ENCODE data around the gene GALNT17. TPM values are rescaled to one million over a fixed set of nuclear protein-coding genes. Genes with fewer than 3 reads are reported as not detected.
"Not testable (repeated sequence)": the region's sequence is repeated elsewhere in the genome, so short reads cannot be mapped to it uniquely, and the experiment has no call there.

The GALNT17 gene
- total and polyA plus RNA-seq, 4 donors: 1.3 to 22.4 (median 4.0) TPM

DNA sequence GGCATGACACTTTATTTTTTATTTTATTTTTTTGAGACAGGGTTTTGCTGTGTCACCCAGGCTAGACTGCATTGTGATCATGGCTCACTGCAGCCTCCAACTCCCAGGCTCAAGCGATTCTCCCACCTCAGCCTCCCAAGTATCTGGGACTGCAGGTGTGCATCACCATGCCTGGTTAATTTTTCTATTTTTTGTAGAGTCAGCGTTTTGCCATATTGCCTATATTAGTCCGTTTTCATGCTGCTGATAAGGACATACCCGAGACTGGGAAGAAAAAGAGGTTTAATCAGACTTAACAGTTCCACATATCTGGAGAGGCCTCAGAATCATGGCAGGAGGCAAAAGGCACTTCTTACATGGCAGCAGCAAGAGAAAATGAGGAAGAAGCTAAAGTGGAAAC is 77.5 kb downstream of the GALNT17 start:
- intact Hi-C loops (cut with DNase I); H3K27ac ChIP-seq (ENCODE audit: low read depth in 1 of 2, low read length in 2 of 2); H3K4me3 ChIP-seq (ENCODE audit: low read length in 2 of 2); H3K9me3 ChIP-seq (ENCODE audit: control insufficient read depth, low read length); H3K27me3 ChIP-seq (ENCODE audit: control insufficient read depth in 1 of 2, insufficient read depth in 2 of 2, low read length in 1 of 2); H3K4me1 ChIP-seq (ENCODE audit: control insufficient read depth in 1 of 2, insufficient read depth in 2 of 2, low read length in 2 of 2); ATAC-seq (ENCODE audit: low FRiP score); H3K36me3 ChIP-seq (ENCODE audit: control insufficient read depth in 1 of 2, insufficient read depth in 2 of 2, low read length in 1 of 2); DNase-seq: not testable (repeated sequence)
- 86% methylated on average over 4 of the region's 4 CpGs for WGBS, 2 donors

DNA sequence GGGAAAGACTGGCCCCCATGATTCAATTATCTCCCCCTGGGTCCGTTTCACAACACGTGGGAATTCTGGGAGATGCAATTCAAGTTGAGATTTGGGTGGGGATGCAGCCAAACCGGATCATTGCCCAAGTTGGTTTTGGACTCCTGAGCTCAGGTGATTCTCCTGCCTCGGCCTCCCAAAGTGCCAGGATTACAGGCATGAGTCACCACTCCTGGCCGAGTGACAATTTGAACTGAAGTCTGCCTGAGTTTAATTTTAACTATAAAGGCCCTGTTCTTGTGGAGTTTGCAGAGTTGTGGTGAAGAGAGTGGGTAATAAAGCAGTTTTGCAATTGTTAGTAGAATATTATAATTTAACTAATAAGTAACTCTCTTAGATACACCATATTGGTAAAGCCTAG is 78.3 kb downstream of the GALNT17 start:
- intact Hi-C loops (cut with DNase I): no loop called here
- Histone ChIP-seq H3K9me3 (ENCODE audit: control insufficient read depth, low read length) (no peaks in the 10 kb centered on the region), H3K4me3 (ENCODE audit: low read length in 2 of 2) (no peak overlapping the region), H3K36me3 (ENCODE audit: control insufficient read depth in 1 of 2, insufficient read depth in 2 of 2, low read length in 1 of 2) (no peaks in the 10 kb centered on the region), H3K27me3 (ENCODE audit: control insufficient read depth in 1 of 2, insufficient read depth in 2 of 2, low read length in 1 of 2) (no peaks in the 10 kb centered on the region), H3K4me1 (ENCODE audit: control insufficient read depth in 1 of 2, insufficient read depth in 2 of 2, low read length in 2 of 2) (no peaks in the 10 kb centered on the region), H3K27ac (ENCODE audit: low read depth in 1 of 2, low read length in 2 of 2) (no peak overlapping the region)
- ATAC-seq (ENCODE audit: low FRiP score): no peak
- no peak for DNase-seq
- WGBS, 2 donors: 33 to 43% methylated on average over 5 of the region's 5 CpGs

DNA sequence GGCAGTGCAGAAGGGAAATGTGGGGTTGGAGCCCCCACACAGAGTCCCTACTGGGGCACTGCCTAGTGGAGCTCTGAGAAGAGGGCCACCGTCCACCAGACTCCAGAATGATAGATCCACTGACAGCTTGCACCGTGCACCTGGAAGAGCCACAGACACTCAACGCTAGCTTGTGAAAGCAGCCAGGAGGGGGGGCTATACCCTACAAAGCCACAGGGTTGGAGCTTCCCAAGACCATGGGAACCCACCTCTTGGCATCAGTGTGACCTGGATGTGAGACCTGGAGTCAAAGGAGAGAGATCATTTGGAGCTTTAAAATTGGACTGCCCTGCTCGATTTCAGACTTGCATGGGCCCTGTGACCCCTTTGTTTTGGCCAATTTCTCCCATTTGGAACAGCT is 80.5 kb downstream of the GALNT17 start:
- H3K4me3 ChIP-seq (ENCODE audit: low read length in 2 of 2); H3K27me3 ChIP-seq (ENCODE audit: control insufficient read depth in 1 of 2, insufficient read depth in 2 of 2, low read length in 1 of 2); H3K27ac ChIP-seq (ENCODE audit: low read depth in 1 of 2, low read length in 2 of 2); H3K36me3 ChIP-seq (ENCODE audit: control insufficient read depth in 1 of 2, insufficient read depth in 2 of 2, low read length in 1 of 2); DNase-seq; intact Hi-C loops (cut with DNase I); H3K9me3 ChIP-seq (ENCODE audit: control insufficient read depth, low read length); ATAC-seq (ENCODE audit: low FRiP score); H3K4me1 ChIP-seq (ENCODE audit: control insufficient read depth in 1 of 2, insufficient read depth in 2 of 2, low read length in 2 of 2): not testable (repeated sequence)
- 94 to 96% methylated on average over 4 of the region's 4 CpGs for WGBS, 2 donors

DNA sequence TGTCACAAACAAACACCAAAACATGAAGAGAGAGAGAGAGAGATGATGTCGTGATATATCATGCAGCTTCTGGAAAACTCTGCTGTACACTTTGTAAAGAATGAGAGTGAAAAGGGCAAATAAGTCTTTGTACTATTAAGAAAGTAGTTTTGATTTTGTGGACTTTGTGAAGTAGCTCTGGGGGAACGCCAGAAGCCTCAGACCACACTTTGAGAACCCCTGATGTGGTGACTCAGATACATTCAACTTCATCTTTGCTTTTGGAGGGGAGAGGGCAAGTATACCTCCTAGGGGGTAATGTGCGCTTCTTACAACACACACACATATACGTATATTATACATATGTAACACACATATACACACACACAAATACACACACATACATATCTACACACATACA is 84.3 kb downstream of the GALNT17 start:
- 91 to 94% methylated on average over 4 of the region's 4 CpGs for whole genome bisulfite sequencing, 2 donors
- Histone ChIP-seq H3K4me3 (ENCODE audit: low read length in 2 of 2) (no peak overlapping the region), H3K9me3 (ENCODE audit: control insufficient read depth, low read length) (no peaks in the 10 kb centered on the region), H3K27me3 (ENCODE audit: control insufficient read depth in 1 of 2, insufficient read depth in 2 of 2, low read length in 1 of 2) (no peaks in the 10 kb centered on the region), H3K4me1 (ENCODE audit: control insufficient read depth in 1 of 2, insufficient read depth in 2 of 2, low read length in 2 of 2) (peaks cover 0 to 4% of the 10 kb centered on the region in 2 donors), H3K27ac (ENCODE audit: low read depth in 1 of 2, low read length in 2 of 2) (no peak overlapping the region), H3K36me3 (ENCODE audit: control insufficient read depth in 1 of 2, insufficient read depth in 2 of 2, low read length in 1 of 2) (no peaks in the 10 kb centered on the region)
- no peak for ATAC-seq (ENCODE audit: low FRiP score)
- intact Hi-C loops (cut with DNase I): no loop called here
- no peak for DNase-seq

DNA sequence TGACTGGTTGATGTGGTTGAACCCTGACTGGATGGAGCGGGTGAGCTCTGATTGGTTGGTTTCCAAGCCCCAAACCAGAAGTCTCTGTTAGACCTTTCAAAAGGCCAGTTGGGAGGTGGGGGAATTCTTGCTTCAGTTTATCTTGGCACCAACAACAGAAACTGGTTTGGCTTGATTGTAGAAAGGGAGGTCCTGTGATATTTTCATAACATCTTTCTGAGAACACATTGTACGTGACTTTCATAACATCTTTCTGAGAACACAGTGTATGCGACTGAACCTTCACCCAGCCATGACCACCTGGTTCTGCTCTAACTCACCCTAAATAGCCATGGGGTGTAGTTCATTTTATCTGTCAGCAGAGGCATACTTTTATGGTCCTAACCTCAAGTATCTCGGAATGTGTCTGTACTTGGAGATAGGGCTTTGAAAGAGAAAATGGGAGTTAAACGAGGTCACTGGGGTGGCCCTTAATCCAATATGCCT is 88.3 kb downstream of the GALNT17 start:
- DNase-seq (no peak), ATAC-seq (ENCODE audit: low FRiP score) (peak; percentile 72)
- no peaks in the 10 kb centered on the region for H3K36me3 ChIP-seq (ENCODE audit: control insufficient read depth in 1 of 2, insufficient read depth in 2 of 2, low read length in 1 of 2)
- no peaks in the 10 kb centered on the region for H3K27me3 ChIP-seq (ENCODE audit: control insufficient read depth in 1 of 2, insufficient read depth in 2 of 2, low read length in 1 of 2)
- H3K4me1 ChIP-seq (ENCODE audit: control insufficient read depth in 1 of 2, insufficient read depth in 2 of 2, low read length in 2 of 2): peaks cover 0 to 4% of the 10 kb centered on the region in 2 donors
- intact Hi-C loops (cut with DNase I): loop anchor here in 1 of 2 donors (10.0 kb wide), 1 partner anchor 365 kb away; no protein-coding TSS in a partner anchor
- H3K9me3 ChIP-seq (ENCODE audit: control insufficient read depth, low read length): no peaks in the 10 kb centered on the region
- H3K4me3 ChIP-seq (ENCODE audit: low read length in 2 of 2): no peak overlapping the region
- 44 to 49% methylated on average over 5 of the region's 5 CpGs for whole genome bisulfite sequencing, 2 donors
- H3K27ac ChIP-seq (ENCODE audit: low read depth in 1 of 2, low read length in 2 of 2): no peak overlapping the region

DNA sequence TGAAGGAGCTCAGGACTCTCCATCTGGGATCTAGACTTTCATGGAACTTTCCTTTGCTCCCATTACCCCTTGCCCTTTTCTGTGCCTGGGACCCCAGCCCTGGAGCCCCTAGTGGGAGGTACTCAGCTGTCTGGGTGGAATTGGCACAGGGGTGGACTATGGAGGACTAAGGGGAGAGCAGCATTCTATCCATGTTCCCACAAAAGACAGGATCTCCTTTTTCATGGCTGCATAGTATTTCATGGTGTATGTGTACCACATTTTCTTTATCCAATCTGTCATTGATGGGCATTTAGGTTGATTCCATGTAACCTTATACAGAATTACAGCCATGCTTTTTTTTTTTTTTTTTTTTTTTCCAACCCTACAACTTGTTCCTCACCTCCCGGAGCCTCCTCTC is 89.1 kb downstream of the GALNT17 start:
- H3K36me3 ChIP-seq (ENCODE audit: control insufficient read depth in 1 of 2, insufficient read depth in 2 of 2, low read length in 1 of 2): no peaks in the 10 kb centered on the region
- WGBS, 2 donors: 98 to 100% methylated on average over 1 of the region's 1 CpG
- peaks cover 0 to 4% of the 10 kb centered on the region in 2 donors for H3K4me1 ChIP-seq (ENCODE audit: control insufficient read depth in 1 of 2, insufficient read depth in 2 of 2, low read length in 2 of 2)
- H3K9me3 ChIP-seq (ENCODE audit: control insufficient read depth, low read length): no peaks in the 10 kb centered on the region
- intact Hi-C loops (cut with DNase I): loop anchor here in 1 of 2 donors (10.0 kb wide), 1 partner anchor 366 kb away; no protein-coding TSS in a partner anchor
- peak overlapping the region in 1 of 2 donors; percentile 64 for H3K27ac ChIP-seq (ENCODE audit: low read depth in 1 of 2, low read length in 2 of 2)
- no peaks in the 10 kb centered on the region for H3K27me3 ChIP-seq (ENCODE audit: control insufficient read depth in 1 of 2, insufficient read depth in 2 of 2, low read length in 1 of 2)
- DNase-seq (no peak), ATAC-seq (ENCODE audit: low FRiP score) (no peak)
- H3K4me3 ChIP-seq (ENCODE audit: low read length in 2 of 2): no peak overlapping the region

DNA sequence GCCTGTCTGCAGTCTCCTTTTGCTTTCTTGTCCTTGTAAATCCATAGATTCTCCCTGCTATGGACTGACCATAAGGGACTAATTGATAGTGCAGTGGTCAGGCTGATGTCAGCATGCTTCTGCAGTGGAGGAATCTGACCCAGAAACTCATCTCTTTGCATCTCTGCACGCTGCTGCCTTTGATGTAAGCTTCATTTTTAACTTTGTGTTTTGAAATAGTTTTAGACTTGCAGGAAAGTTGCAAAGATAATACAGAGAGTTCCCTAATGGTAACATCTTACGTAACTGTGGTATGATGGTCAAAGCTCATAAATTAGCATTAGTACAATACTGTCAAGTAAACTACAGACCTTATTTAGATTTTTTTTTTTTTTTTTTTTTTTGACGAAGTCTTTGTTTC is 89.6 kb downstream of the GALNT17 start:
- 56 to 71% methylated on average over 2 to 3 of the region's 3 CpGs for WGBS, 2 donors
- H3K4me3 ChIP-seq (ENCODE audit: low read length in 2 of 2): no peak overlapping the region
- H3K4me1 ChIP-seq (ENCODE audit: control insufficient read depth in 1 of 2, insufficient read depth in 2 of 2, low read length in 2 of 2): peaks cover 0 to 4% of the 10 kb centered on the region in 2 donors
- H3K27me3 ChIP-seq (ENCODE audit: control insufficient read depth in 1 of 2, insufficient read depth in 2 of 2, low read length in 1 of 2): no peaks in the 10 kb centered on the region
- no peak for DNase-seq
- H3K36me3 ChIP-seq (ENCODE audit: control insufficient read depth in 1 of 2, insufficient read depth in 2 of 2, low read length in 1 of 2): no peaks in the 10 kb centered on the region
- peak overlapping the region in 1 of 2 donors; percentile 17 for H3K27ac ChIP-seq (ENCODE audit: low read depth in 1 of 2, low read length in 2 of 2)
- no peak for ATAC-seq (ENCODE audit: low FRiP score)
- H3K9me3 ChIP-seq (ENCODE audit: control insufficient read depth, low read length): no peaks in the 10 kb centered on the region
- intact Hi-C loops (cut with DNase I): loop anchor here in 1 of 2 donors (10.0 kb wide), 1 partner anchor 367 kb away; no protein-coding TSS in a partner anchor

DNA sequence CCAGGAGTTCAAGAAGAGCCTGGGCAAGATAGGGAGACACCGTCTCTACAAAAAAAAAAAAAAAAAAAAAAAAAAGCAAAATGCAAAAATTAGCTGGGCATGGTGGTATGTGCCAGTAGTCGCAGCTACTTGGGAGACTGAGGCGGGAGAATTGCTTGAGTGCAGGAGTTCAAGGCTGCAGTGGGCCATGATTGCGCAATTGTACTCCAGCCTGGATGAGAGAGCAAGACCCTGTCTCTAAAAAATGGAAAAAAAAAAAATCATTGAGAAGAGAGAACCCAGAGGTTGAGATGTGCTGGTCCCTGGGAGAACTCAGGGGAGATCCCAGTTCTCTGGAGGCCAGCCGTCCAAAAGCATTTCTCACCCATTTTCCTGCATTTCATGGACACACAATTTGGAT is 95.2 kb downstream of the GALNT17 start:
- H3K4me3 ChIP-seq (ENCODE audit: low read length in 2 of 2): no peak overlapping the region
- 90 to 99% methylated on average over 5 of the region's 5 CpGs for WGBS, 2 donors
- no peaks in the 10 kb centered on the region for H3K4me1 ChIP-seq (ENCODE audit: control insufficient read depth in 1 of 2, insufficient read depth in 2 of 2, low read length in 2 of 2)
- no peak overlapping the region for H3K27ac ChIP-seq (ENCODE audit: low read depth in 1 of 2, low read length in 2 of 2)
- intact Hi-C loops (cut with DNase I): loop anchor here in 1 of 2 donors (10.0 kb wide), 1 partner anchor 372 kb away; no protein-coding TSS in a partner anchor
- no peaks in the 10 kb centered on the region for H3K36me3 ChIP-seq (ENCODE audit: control insufficient read depth in 1 of 2, insufficient read depth in 2 of 2, low read length in 1 of 2)
- H3K27me3 ChIP-seq (ENCODE audit: control insufficient read depth in 1 of 2, insufficient read depth in 2 of 2, low read length in 1 of 2): no peaks in the 10 kb centered on the region
- DNase-seq (no peak), ATAC-seq (ENCODE audit: low FRiP score) (no peak)
- no peaks in the 10 kb centered on the region for H3K9me3 ChIP-seq (ENCODE audit: control insufficient read depth, low read length)

DNA sequence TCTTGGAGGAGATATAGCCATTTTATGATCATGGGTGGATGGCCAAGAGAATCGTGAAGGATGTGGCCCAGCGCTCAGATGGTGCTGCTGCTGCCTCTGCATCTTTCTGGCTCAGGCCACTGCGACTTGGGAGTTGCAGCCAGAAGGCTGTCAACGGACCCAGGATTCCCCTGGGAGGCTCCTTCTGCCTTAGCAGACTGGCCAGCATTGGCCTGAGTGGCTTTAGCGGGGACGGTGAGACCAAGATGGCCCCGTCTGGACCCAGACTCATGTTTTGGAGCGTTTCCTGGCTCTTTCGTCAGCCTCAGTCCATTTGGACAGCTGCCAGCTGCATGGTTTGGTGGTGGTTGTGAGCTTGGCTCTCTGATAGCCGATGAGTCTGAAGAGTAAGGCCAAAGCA is 97.2 kb downstream of the GALNT17 start:
- Histone ChIP-seq H3K27ac (ENCODE audit: low read depth in 1 of 2, low read length in 2 of 2) (no peak overlapping the region), H3K27me3 (ENCODE audit: control insufficient read depth in 1 of 2, insufficient read depth in 2 of 2, low read length in 1 of 2) (no peaks in the 10 kb centered on the region), H3K4me3 (ENCODE audit: low read length in 2 of 2) (no peak overlapping the region), H3K36me3 (ENCODE audit: control insufficient read depth in 1 of 2, insufficient read depth in 2 of 2, low read length in 1 of 2) (no peaks in the 10 kb centered on the region), H3K4me1 (ENCODE audit: control insufficient read depth in 1 of 2, insufficient read depth in 2 of 2, low read length in 2 of 2) (no peaks in the 10 kb centered on the region), H3K9me3 (ENCODE audit: control insufficient read depth, low read length) (no peaks in the 10 kb centered on the region)
- no peak for ATAC-seq (ENCODE audit: low FRiP score)
- intact Hi-C loops (cut with DNase I): loop anchor here in 1 of 2 donors (10.0 kb wide), 1 partner anchor 374 kb away; no protein-coding TSS in a partner anchor
- 61 to 73% methylated on average over 10 of the region's 10 CpGs for WGBS, 2 donors
- no peak for DNase-seq
